ENCODE results near the gene PER1.

DNA sequence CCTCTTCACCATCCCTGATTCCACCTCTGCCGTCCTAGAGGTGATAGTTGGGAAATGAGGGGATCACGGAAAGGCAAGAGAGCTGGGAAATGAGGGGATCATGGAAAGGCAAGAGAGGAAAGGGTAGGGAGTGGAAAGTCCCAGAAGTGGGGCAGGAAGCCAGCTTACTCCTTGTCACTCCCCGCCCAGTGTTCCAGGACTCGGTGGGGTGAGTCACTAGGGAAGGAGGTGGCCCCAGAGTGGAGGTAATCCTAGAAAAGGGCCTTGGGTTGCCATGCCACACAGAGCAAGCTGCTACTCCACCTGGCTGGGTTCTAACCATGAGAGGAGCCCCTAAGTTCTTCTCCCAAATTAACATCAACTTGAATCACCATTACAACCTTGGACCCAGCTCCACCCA, 48.7 kb downstream of the PER1 start:
- TF ChIP-seq, protein P1, sequence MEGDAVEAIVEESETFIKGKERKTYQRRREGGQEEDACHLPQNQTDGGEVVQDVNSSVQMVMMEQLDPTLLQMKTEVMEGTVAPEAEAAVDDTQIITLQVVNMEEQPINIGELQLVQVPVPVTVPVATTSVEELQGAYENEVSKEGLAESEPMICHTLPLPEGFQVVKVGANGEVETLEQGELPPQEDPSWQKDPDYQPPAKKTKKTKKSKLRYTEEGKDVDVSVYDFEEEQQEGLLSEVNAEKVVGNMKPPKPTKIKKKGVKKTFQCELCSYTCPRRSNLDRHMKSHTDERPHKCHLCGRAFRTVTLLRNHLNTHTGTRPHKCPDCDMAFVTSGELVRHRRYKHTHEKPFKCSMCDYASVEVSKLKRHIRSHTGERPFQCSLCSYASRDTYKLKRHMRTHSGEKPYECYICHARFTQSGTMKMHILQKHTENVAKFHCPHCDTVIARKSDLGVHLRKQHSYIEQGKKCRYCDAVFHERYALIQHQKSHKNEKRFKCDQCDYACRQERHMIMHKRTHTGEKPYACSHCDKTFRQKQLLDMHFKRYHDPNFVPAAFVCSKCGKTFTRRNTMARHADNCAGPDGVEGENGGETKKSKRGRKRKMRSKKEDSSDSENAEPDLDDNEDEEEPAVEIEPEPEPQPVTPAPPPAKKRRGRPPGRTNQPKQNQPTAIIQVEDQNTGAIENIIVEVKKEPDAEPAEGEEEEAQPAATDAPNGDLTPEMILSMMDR (IDR thresholded peaks at IDR 0.05) = no peak
- TF ChIP-seq POLR2AphosphoS5 (IDR thresholded peaks at IDR 0.05) = no peak
- TF ChIP-seq POLR2A (IDR thresholded peaks at IDR 0.05) = no peak
- no peak for TF ChIP-seq EP300 (IDR thresholded peaks at IDR 0.05)

Measured in sigmoid colon (tissue), 4 donors.